ENCODE results near the gene CEP350.

DNA sequence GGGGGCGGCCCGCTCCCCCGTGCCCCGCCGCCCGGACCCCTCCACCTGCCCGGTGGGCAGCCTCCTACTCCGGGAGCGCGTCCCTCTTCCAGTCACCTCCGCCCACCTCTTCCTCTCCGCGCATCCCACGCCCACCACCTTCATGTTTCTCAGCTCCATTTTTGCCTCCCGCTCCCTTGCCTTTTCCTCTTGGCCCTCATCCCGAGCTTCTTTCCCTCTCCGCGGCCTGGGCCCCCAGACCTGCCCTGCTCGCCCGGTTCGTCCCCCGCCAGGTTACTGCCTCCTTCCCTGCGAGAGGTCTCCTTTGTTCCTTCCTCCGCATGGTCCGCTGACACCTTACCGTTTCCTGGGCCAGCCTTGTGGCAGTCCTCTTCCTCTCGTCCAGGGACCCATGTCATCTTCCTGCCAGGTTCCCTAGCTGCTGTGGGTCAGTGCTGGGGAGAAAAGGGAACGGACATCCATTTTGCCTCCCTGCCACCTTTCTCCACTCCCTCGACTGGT lies 200.6 kb downstream of the CEP350 start:
- TF ChIP-seq EP300 (IDR thresholded peaks at IDR 0.05) (no peak), CTCF (IDR thresholded peaks at IDR 0.05) (no peak), POLR2A (IDR thresholded peaks at IDR 0.05) (no peak), POLR2AphosphoS5 (IDR thresholded peaks at IDR 0.05) (no peak)
